HG02884 (cell line): ENCODE measurements around the gene CEP112.
"Not testable (repeated sequence)": the region's sequence is repeated elsewhere in the genome, so short reads cannot be mapped to it uniquely, and the experiment has no call there.

Experiments
- ATAC-seq: cut with Tn5 transposase; IDR thresholded peaks from one replicate; pipeline ENCODE4 v1.9.1; 2021; ENCODE audit warnings: mild to moderate bottlenecking, moderate library complexity; ENCODE audit not compliant: unreplicated experiment

CEP112 gene

GRCh38 chr17:65850486-65850885 lies 341.4 kb downstream of the CEP112 start:
- peak; percentile 73 for ATAC-seq

- ATAC-seq, result no peak
These were observed 343.2 kb downstream of the CEP112 start for GRCh38 chr17:65848751-65849150.

GRCh38 chr17:65841089-65841488 lies 350.8 kb downstream of the CEP112 start:
- no peak for ATAC-seq

- not testable (repeated sequence) for ATAC-seq
These were observed 354.7 kb downstream of the CEP112 start for GRCh38 chr17:65837232-65837631.

GRCh38 chr17:65833214-65833613 lies 358.7 kb downstream of the CEP112 start:
- ATAC-seq, result no peak

- ATAC-seq, result no peak
These were observed 361.6 kb downstream of the CEP112 start for GRCh38 chr17:65830356-65830755.

- ATAC-seq, result not testable (repeated sequence)
These were observed 365.4 kb downstream of the CEP112 start for GRCh38 chr17:65826577-65826976.

GRCh38 chr17:65824901-65825300 lies 367.0 kb downstream of the CEP112 start:
- ATAC-seq, result no peak

- no peak for ATAC-seq
These were observed 368.2 kb downstream of the CEP112 start for GRCh38 chr17:65823713-65824112.

GRCh38 chr17:65820811-65821210 lies 371.1 kb downstream of the CEP112 start:
- ATAC-seq, result no peak

- ATAC-seq, result no peak
These were observed 371.6 kb downstream of the CEP112 start for GRCh38 chr17:65820306-65820705.

GRCh38 chr17:65819810-65820209 lies 372.1 kb downstream of the CEP112 start:
- no peak for ATAC-seq

- no peak for ATAC-seq
These were observed 374.0 kb downstream of the CEP112 start for GRCh38 chr17:65817951-65818350.

GRCh38 chr17:65814418-65814817 lies 377.5 kb downstream of the CEP112 start:
- no peak for ATAC-seq

- ATAC-seq, result no peak
These were observed 378.6 kb downstream of the CEP112 start for GRCh38 chr17:65813306-65813705.

- ATAC-seq, result no peak
These were observed 380.9 kb downstream of the CEP112 start for GRCh38 chr17:65811043-65811442.

- no peak for ATAC-seq
These were observed 382.6 kb downstream of the CEP112 start for GRCh38 chr17:65809366-65809765.

- ATAC-seq, result not testable (repeated sequence)
These were observed 383.4 kb downstream of the CEP112 start for GRCh38 chr17:65808566-65808965.

GRCh38 chr17:65807361-65807760 lies 384.6 kb downstream of the CEP112 start:
- no peak for ATAC-seq

GRCh38 chr17:65801513-65801912 lies 390.4 kb downstream of the CEP112 start:
- no peak for ATAC-seq

GRCh38 chr17:65800655-65801054 lies 391.3 kb downstream of the CEP112 start:
- ATAC-seq, result no peak

- no peak for ATAC-seq
These were observed 392.1 kb downstream of the CEP112 start for GRCh38 chr17:65799869-65800268.

- no peak for ATAC-seq
These were observed 392.5 kb downstream of the CEP112 start for GRCh38 chr17:65799454-65799853.

GRCh38 chr17:65797809-65798208 lies 394.1 kb downstream of the CEP112 start:
- no peak for ATAC-seq
